DMS153 (cell line): ENCODE results near the gene SAMD11.

Experiments
- DNase-seq: peaks from one replicate; lab custom pipeline; 2025; lab: John Stamatoyannopoulos, UW

SAMD11 gene

GRCh38 chr1:916173-917075, 7.3 kb upstream of the SAMD11 start:
- no peak for DNase-seq

GRCh38 chr1:917076-917459, 6.7 kb upstream of the SAMD11 start:
- DNase-seq: no peak

DNA sequence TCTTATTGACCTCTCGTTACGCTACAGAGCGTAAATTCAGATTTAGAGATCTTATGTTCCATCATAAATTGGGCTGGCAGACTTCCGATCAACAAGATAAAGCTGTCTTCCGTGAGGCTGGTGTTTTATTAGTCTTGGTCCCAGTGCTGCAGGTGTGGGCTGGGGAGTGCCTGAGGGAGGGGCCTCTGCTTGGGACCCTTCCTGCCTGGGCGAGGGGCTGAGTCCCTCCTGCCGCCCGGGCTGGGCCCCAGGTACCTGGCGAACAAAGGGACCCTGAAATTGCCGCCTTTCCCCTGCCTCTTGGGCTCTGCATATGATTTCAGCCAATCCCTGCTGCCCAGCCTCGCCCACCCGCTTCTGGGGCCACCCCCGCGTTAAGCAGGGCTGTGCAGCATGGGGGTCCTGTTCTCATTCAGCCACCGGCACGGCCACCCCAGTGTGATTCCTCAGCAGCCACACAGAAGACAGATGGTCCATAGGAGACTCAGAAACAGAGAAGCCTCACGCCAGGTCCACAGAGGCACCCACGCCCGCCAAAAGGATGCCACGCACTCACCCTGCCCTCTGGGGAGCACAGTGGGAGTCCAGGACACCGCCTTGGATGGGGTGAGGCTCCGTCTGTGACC, 6.1 kb upstream of the SAMD11 start:
- DNase-seq: no peak

GRCh38 chr1:918353-918752, 5.4 kb upstream of the SAMD11 start:
- DNase-seq: no peak

- no peak for DNase-seq
Measured at GRCh38 chr1:918843-919242, 4.9 kb upstream of the SAMD11 start.

DNA sequence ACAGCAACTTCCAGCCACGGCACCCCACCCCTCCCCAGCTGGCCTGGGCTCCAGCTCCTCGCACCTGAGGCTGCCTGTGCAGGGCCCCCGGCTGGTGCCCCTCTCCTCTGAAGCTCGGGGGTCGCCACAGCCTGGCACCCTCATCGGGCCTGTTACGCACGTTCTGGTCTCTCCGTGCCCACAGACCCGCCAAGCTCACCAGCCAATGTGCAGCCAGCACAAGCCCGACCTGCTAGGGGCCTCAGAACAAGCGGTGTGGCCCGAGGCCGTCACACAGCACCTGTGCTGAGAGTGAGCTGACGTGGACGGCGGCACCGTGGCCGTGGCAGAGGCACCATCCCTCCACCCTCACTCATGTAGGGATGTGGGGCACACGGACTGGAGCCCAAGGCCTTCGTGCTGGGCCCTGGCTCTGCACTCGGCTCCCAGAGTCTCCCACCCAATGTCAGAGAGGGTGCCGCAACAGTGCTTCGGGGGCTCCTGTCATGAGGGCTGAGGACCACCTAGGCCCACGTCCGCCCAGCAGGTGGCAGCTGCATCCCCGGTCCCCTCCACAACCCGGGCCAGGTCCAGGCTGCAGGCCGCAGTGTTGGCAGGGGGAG, 4.4 kb upstream of the SAMD11 start:
- no peak for DNase-seq

DNA sequence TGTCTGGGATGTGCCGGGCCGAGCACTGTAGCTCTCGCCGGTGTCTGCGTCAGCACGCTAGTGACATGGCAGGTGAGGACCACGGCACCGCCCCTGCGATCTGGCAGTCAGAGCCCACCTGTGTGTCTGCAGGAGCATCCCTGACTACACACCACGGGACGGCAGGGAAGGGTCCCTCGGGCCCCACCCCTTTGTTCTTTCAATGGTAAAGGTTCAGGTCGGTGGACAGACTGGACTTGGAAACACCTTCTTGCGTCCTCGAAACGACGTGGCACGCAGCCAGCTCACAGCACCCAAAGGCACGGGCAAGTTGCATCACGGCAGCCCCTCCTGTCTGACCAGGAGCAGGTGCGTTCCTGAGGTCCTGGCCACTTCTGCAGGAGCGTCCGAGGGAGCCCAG, 3.7 kb upstream of the SAMD11 start:
- DNase-seq: no peak

- no peak for DNase-seq
Measured at GRCh38 chr1:920521-920920, 3.2 kb upstream of the SAMD11 start.

DNA sequence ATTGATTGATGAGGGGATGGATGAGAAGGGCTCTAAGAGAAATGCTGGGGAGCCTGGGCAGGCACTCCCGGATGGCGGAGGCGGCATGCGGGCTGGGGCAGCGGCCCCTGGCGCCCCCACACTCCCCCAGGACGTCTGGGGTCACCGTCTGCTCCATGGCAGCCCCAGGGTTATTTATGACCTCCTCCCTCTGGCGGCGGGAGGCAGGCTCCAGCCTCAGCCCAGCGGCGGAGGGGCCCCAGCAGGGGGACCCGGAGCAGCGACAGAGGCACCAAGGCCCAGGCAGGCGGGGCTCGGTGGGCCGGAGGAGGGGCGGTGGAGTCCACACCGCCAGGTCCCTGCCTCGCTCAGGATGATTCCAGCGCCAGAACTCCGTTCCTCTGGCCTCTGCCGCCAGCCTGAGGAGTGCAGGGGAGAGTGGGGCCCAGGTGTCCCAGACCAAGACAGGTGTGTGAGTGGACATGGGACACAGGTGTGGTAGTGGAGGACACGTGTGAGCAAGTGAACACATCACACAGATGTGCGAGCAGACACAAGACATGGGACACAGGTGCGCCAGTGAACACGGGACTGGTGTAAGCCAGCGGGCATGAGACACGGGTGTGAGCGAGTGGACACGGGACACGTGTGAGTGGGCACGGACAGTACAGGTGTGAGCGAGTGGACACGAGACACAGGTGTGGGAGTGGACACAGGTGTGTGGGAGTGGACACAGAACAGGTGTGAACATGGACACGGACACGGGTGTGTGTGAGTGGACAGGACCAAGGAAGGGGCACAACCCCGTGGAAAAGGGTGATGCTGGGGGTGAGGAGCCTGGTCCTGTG, 2.5 kb upstream of the SAMD11 start:
- DNase-seq: peak; percentile 61

GRCh38 chr1:923991-924655, 400 bp downstream of the SAMD11 start:
- DNase-seq: no peak

GRCh38 chr1:924656-925560, 1.2 kb downstream of the SAMD11 start:
- no peak for DNase-seq

DNA sequence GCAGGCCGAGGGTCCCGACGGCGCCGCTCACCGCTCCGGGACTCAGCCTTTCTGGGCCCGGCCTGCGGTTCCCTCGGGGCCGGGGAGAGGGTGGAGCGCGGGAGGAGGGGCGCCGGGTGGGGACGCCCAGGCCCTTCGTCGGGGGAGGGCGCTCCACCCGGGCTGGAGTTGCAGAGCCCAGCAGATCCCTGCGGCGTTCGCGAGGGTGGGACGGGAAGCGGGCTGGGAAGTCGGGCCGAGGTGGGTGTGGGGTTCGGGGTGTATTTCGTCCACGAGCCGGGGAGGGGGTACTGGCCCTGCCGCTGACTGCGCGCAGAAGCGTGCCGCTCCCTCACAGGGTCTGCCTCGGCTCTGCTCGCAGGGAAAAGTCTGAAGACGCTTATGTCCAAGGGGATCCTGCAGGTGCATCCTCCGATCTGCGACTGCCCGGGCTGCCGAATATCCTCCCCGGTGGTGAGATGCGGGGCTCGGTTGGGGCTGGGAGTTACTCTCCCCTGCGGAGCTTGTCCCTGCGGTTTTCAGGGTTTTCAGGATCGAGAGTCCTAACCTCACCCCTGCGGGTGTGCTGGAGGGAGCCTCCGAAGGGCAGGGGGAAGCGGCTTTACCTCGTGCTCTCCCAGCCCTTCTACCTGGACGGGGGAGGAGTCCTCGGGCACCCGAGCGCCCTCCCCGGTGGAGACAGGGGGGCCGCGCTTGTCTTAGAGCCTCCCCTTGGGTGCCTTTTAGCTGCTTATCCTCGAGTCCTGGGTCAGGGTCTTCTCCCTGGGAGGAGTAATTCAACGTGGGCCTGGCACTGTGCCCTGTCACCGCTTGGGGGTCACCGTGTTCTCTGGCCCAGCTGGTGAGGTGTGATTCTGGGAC, 2.1 kb downstream of the SAMD11 start:
- no peak for DNase-seq

DNA sequence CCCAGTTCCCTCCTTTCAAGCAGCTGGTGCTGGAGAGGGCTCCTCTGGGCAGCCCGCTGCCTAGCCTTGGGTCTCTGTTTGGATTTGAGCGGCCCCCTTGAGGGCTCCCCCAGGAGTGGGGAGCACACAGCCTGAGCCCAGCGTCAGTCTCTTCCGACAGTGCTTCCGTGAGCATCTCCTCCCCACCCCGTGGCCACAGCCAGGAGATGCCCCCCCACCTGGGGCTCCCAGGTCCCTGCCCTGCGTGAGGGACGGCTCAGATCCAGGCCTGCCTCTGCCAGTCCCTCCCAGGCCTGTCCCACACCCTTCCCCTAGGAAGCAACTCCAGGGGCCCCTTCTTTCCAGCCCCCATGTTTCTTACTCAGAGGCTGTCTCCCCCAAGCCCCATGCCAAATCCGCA, 3.5 kb downstream of the SAMD11 start:
- no peak for DNase-seq

DNA sequence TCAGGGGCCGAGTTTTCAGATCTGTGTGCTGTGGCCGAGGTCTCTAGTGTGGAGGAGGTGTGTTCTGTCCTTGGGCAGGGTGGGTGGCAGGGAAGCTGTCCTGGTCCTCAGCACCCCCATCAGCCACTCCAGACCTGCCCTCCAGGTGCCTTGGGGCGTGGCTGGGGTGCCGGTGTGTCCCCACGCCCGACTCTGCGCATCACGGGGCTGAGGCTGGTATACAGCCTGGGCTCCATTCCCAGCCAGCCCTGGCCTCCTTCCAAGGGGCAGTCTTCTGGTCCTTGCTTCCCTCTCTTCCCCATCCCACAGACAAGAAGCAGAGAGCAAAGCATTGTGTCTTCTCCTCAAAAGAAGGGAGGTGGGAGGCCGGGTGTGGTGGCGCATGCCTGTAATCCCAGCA, 4.0 kb downstream of the SAMD11 start:
- no peak for DNase-seq

- DNase-seq: no peak
Measured at GRCh38 chr1:928825-929661, 5.3 kb downstream of the SAMD11 start.

- no peak for DNase-seq
Measured at GRCh38 chr1:929712-930632, 6.2 kb downstream of the SAMD11 start.

DNA sequence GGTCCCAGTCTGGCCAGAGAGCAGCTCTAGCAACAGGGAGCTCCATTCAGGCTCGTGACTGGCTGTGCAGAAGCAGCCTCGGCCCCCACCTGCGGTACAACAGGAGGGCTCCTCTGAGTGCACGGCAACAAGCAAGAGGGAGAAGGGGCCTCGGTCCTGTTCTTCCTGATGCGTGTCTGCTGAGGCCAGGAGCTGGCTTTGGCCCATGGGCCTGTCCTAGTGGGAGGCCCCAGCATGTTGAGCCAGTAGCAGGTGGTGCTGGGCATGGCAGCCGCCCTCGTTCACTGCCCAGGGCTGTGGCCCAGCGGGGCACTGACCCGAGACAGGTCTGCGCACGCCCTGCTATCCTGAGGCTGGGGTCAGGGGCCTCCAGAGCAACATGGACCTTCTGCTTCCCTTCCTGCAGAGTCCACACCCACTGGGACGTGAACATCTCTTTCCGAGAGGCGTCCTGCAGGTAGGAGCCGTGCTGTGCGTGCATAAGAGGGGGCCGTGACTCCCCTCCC, 7.0 kb downstream of the SAMD11 start:
- no peak for DNase-seq
